Osteoblast (primary cell): Measurements from ENCODE around the gene LANCL2. TPM values are rescaled to one million over a fixed set of nuclear protein-coding genes. Genes with fewer than 3 reads are reported as not detected.

Experiments
- DNase-seq: peaks from one replicate; pipeline ENCODE4 v3.0.0; 2011; ENCODE audit warnings: low spot score, mixed read lengths; ENCODE audit not compliant: insufficient read length; ENCODE audit errors: missing footprints
- H2AFZ ChIP-seq: 2 replicates; pipeline ENCODE4 v1.6.0; 2011; ENCODE audit warnings: mild to moderate bottlenecking, low read length
- H3K27ac ChIP-seq: 2 replicates; pipeline ENCODE4 v1.5.1; 2011; ENCODE audit warnings: mild to moderate bottlenecking, low read depth, low read length, moderate library complexity
- H3K27me3 ChIP-seq: 2 replicates; pipeline ENCODE4 v1.6.0; 2012; ENCODE audit warnings: mild to moderate bottlenecking, control low read depth, inconsistent platforms, low read length, moderate library complexity; ENCODE audit not compliant: insufficient read depth
- H3K36me3 ChIP-seq: 2 replicates; pipeline ENCODE4 v1.5.1; 2011; ENCODE audit warnings: mild to moderate bottlenecking, low read length, control low read depth, moderate library complexity; ENCODE audit not compliant: insufficient read depth
- H3K4me1 ChIP-seq: 2 replicates; pipeline ENCODE4 v1.5.1; 2011; ENCODE audit warnings: mild to moderate bottlenecking, low read length, control low read depth, moderate library complexity; ENCODE audit not compliant: insufficient read depth
- H3K4me2 ChIP-seq: 2 replicates; pipeline ENCODE4 v1.6.0; 2011; ENCODE audit warnings: mild to moderate bottlenecking, low read length; ENCODE audit not compliant: insufficient read depth
- H3K4me3 ChIP-seq: fragments of 200-600 bp; sonication (generic); 3 replicates; pipeline ENCODE4 v1.5.1; 2012; ENCODE audit warnings: mild to moderate bottlenecking, low read length, inconsistent platforms; ENCODE audit not compliant: insufficient read depth
- H3K79me2 ChIP-seq: 2 replicates; pipeline ENCODE4 v1.6.0; 2012; ENCODE audit warnings: mild to moderate bottlenecking, low read length, control low read depth, inconsistent platforms; ENCODE audit not compliant: insufficient read depth
- H3K9me3 ChIP-seq: 2 replicates; pipeline ENCODE4 v1.5.1; 2011; ENCODE audit warnings: low read depth, low read length, control low read depth
- H4K20me1 ChIP-seq: 2 replicates; pipeline ENCODE4 v1.6.0; 2012; ENCODE audit warnings: mild to moderate bottlenecking, low read length, control low read depth; ENCODE audit not compliant: insufficient read depth
- total RNA-seq: library from RNA; depleted of rRNA; stranded (reverse); fragments of >200 nt; gene quantifications from 2 replicates; pipeline ENCODE4 v1.2.3, GENCODE V29; 2012
- TF ChIP-seq, protein P1 (sequence below): IDR thresholded peaks from 2 replicates; pipeline ENCODE4 v1.5.1; 2011; ENCODE audit warnings: mild to moderate bottlenecking, low read depth, low read length, moderate library complexity; ENCODE audit errors: extremely low read depth

The LANCL2 gene
- total RNA-seq, 1 donor: 19.2 TPM

DNA sequence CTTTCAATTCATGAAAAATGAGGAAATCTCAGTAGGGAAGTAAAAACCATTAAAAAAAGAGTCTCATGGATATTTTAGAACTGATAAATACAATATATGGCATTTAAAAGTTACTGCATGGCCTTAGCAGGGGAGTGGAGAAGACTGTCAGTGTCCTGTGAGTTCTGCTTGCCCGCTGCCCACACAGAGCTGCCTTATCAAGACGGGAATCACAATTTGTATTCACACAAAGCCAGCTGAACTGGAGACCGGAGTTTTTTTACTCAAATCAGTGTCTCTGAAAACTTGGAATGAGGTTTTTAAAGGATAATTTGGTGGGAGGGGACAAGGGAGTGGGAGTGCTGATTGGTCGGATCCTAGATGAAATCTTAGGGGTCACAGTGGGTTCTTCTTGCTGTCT lies 17.1 kb downstream of the LANCL2 start:
- Histone ChIP-seq H3K4me1 (peaks cover 3% of the 10 kb centered on the region), H3K9me3 (peaks cover 6% of the 10 kb centered on the region), H3K79me2 (no peaks in the 10 kb centered on the region), H2AFZ (no peak overlapping the region), H3K36me3 (no peaks in the 10 kb centered on the region), H3K4me2 (no peak overlapping the region), H3K27ac (no peak overlapping the region), H3K4me3 (no peak overlapping the region), H4K20me1 (no peaks in the 10 kb centered on the region), H3K27me3 (no peaks in the 10 kb centered on the region)
- TF ChIP-seq, protein P1, sequence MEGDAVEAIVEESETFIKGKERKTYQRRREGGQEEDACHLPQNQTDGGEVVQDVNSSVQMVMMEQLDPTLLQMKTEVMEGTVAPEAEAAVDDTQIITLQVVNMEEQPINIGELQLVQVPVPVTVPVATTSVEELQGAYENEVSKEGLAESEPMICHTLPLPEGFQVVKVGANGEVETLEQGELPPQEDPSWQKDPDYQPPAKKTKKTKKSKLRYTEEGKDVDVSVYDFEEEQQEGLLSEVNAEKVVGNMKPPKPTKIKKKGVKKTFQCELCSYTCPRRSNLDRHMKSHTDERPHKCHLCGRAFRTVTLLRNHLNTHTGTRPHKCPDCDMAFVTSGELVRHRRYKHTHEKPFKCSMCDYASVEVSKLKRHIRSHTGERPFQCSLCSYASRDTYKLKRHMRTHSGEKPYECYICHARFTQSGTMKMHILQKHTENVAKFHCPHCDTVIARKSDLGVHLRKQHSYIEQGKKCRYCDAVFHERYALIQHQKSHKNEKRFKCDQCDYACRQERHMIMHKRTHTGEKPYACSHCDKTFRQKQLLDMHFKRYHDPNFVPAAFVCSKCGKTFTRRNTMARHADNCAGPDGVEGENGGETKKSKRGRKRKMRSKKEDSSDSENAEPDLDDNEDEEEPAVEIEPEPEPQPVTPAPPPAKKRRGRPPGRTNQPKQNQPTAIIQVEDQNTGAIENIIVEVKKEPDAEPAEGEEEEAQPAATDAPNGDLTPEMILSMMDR: no peak
- DNase-seq: no peak

DNA sequence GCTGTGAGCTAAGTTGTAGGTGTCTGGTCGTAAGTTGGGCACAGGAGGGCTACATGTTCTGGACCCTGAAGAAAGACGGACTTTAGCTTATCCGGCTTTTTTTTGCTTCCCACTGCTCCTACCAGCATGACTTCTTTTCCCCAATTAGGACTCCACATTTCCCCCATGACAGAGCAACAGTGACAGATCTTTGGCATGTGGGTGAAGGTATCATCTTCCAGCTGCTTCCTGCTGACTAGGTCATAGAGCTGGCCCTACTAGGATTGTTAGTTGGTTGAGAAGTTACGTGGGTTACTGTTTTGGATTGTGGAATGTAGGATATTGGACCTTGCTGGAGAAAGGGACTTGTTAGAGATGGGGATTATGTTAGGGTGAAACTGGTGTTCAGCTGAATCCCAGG lies 21.4 kb downstream of the LANCL2 start:
- Histone ChIP-seq H3K4me2 (no peak overlapping the region), H3K36me3 (no peaks in the 10 kb centered on the region), H3K27ac (no peak overlapping the region), H3K27me3 (no peaks in the 10 kb centered on the region), H3K4me3 (no peak overlapping the region), H3K4me1 (peaks cover 3% of the 10 kb centered on the region), H2AFZ (no peak overlapping the region), H4K20me1 (no peaks in the 10 kb centered on the region), H3K79me2 (no peaks in the 10 kb centered on the region), H3K9me3 (peaks cover 10% of the 10 kb centered on the region)
- DNase-seq: no peak
- TF ChIP-seq, protein P1: no peak

DNA sequence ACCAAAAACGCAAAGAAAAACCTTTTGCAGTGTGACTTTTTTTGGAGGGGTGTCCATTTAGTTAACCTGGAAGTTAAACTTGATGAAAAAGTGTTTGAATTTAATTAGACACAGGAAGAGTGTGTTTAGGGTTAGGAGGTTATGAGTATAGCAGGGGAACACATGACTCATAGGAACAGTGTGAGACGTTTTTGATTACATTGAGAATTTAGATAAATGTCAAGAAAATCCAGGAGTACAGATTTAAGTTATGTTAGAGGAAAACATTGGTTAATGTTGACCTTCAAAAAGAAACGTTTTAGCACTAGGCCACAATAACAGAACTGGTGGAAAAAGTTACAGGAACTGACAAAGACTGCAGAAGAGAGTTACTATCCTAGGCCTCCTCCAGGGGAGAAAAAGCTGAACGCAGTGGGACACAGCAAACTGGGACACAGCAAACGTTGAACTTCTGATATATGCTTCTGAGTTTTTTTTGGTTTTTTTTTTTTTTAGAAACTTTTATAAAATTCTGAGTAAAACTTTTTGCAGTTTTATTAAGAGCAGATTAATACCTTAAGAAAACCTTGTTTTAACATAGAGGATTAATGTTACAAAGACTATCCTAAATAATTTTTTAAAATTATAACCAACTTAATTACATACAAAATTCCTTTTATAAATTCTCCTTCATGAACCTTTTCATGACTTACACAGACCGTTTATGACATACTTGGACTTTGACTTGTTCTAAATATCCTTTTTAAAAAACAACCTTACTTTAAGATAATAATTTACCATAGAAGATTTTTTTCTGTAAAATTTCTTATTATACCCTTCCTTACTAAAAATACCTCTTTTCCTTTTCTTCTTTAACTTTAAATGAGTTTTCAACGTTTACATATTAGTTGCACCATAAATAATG lies 22.2 kb downstream of the LANCL2 start:
- Histone ChIP-seq H3K4me2 (no peak overlapping the region), H3K79me2 (no peaks in the 10 kb centered on the region), H4K20me1 (no peaks in the 10 kb centered on the region), H3K4me3 (no peak overlapping the region), H3K4me1 (peaks cover 2% of the 10 kb centered on the region), H3K9me3 (peaks cover 10% of the 10 kb centered on the region), H3K27me3 (no peaks in the 10 kb centered on the region), H3K36me3 (no peaks in the 10 kb centered on the region), H2AFZ (no peak overlapping the region), H3K27ac (no peak overlapping the region)
- TF ChIP-seq, protein P1: no peak
- DNase-seq: no peak

DNA sequence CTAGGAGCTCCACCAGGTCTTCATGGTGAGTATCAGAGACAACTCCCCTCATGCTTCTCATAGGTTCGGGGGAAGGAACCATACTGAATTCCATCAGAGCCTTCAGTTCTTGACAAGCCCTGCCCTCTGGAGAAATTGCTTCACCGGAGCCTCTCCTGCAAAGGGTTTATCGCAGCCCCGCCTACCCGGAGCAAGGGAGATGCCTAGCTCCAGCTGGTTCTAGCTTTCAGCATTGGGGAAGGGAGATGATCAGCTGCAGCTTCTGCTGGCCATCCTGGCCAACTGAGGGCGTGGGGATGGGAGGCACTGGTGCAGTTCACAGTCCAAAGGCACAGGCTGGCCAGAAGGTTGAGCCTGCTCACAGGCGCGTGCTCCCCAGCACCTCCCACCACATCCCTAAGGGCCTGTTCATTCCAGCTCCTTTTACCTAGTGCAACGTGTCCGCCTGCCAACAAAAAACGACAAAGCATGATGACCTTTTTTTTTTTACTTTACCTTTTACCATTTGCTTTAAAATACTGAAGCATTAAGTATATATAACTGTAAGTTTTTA lies 31.2 kb downstream of the LANCL2 start:
- no peak for DNase-seq
- no peaks in the 10 kb centered on the region for H3K9me3 ChIP-seq
- no peak overlapping the region for H3K4me3 ChIP-seq
- no peaks in the 10 kb centered on the region for H3K27me3 ChIP-seq
- H3K4me2 ChIP-seq: no peak overlapping the region
- peaks cover 4% of the 10 kb centered on the region for H3K36me3 ChIP-seq
- no peak overlapping the region for H3K27ac ChIP-seq
- peaks cover 5% of the 10 kb centered on the region for H3K4me1 ChIP-seq
- H4K20me1 ChIP-seq: no peaks in the 10 kb centered on the region
- no peaks in the 10 kb centered on the region for H3K79me2 ChIP-seq
- TF ChIP-seq, protein P1: no peak
- no peak overlapping the region for H2AFZ ChIP-seq
